Spleen (tissue), 11 donors: ENCODE results near the gene MIPEP. TPM values are rescaled to one million over a fixed set of nuclear protein-coding genes. Genes with fewer than 3 reads are reported as not detected.

Source experiments
- DNase-seq: peaks from one replicate; pipeline ENCODE4 v3.0.0-alpha.2; 2020
- H3K27ac ChIP-seq, 8 donors: fragments of 200-600 bp; sonication (generic) in 7 of 8; 1 replicate in 4 of 8; 2 replicates in 4 of 8; pipeline versions ENCODE4 v1.5.0 to v1.8.0; 2016 to 2021; ENCODE audit warnings: inconsistent platforms in 4 of 8, mild to moderate bottlenecking in 4 of 8, moderate library complexity in 1 of 8
- H3K27me3 ChIP-seq, 7 donors: fragments of 200-600 bp; sonication (generic) in 6 of 7; replicated peaks in 1 of 7; 1 replicate in 4 of 7; 2 replicates in 3 of 7; pipeline versions ENCODE4 v1.5.0 to v1.8.0; 2016 to 2021; ENCODE audit warnings: inconsistent platforms in 3 of 7, mild to moderate bottlenecking in 1 of 7
- H3K36me3 ChIP-seq, 6 donors: fragments of 200-600 bp; sonication (generic) in 5 of 6; 1 replicate in 4 of 6; 2 replicates in 2 of 6; pipeline versions ENCODE4 v1.5.0 to v1.8.0; 2016 to 2021; ENCODE audit warnings: inconsistent platforms in 2 of 6
- H3K4me1 ChIP-seq, 6 donors: fragments of 200-600 bp; sonication (generic) in 5 of 6; 1 replicate in 3 of 6; 2 replicates in 3 of 6; pipeline versions ENCODE4 v1.5.0 to v1.8.0; 2016 to 2021; ENCODE audit warnings: inconsistent platforms in 3 of 6
- H3K4me3 ChIP-seq, 8 donors: fragments of 200-600 bp; sonication (generic) in 7 of 8; 1 replicate in 4 of 8; 2 replicates in 4 of 8; pipeline versions ENCODE4 v1.5.0 to v1.8.0; 2016 to 2021; ENCODE audit warnings: inconsistent platforms in 4 of 8, mild to moderate bottlenecking in 4 of 8, moderate library complexity in 2 of 8
- H3K9me3 ChIP-seq, 8 donors: fragments of 200-600 bp; sonication (generic) in 7 of 8; 1 replicate in 4 of 8; 2 replicates in 4 of 8; pipeline versions ENCODE4 v1.5.0 to v1.8.0; 2016 to 2021; ENCODE audit warnings: inconsistent platforms in 4 of 8
- CTCF ChIP-seq, 11 experiments: fragments of 200-600 bp in 7 of 11; fragments of 450-650 bp in 4 of 11; sonication (generic) in 4 of 11; IDR thresholded peaks in 8 of 11; conservative IDR thresholded peaks in 3 of 11; 1 replicate in 7 of 11; 2 replicates in 4 of 11; pipeline versions ENCODE4 v1.4.0 to v1.8.0; 2016 to 2021; ENCODE audit warnings: antibody characterized with exemption in 11 of 11, inconsistent platforms in 4 of 11, mild to moderate bottlenecking in 1 of 11
- POLR2A ChIP-seq, 3 donors: fragments of 450-650 bp; IDR thresholded peaks; one replicate each; pipeline ENCODE4 v1.5.1; 2017; ENCODE audit warnings: antibody characterized with exemption in 3 of 3, mild to moderate bottlenecking in 1 of 3
- POLR2AphosphoS5 ChIP-seq, 3 donors: sonication (generic); formaldehyde crosslinking; IDR thresholded peaks; one replicate each; pipeline ENCODE4 v1.5.1; 2017; ENCODE audit warnings: antibody characterized with exemption in 3 of 3
- WGBS, 5 donors: extraction: QIAGEN DNeasy Blood & Tissue Kit in 3 of 5; methylation state at CpG; one replicate each; pipeline versions ENCODE4 v1.1.5 to v1.1.7; 2013 to 2018; 5-methylcytosine and 5-hydroxymethylcytosine counted together
- intact Hi-C: fragments of 100-400 bp; cut with DNase I; formaldehyde crosslinking; loops from one replicate; pipeline ENCODE4 v1.15.0; 2023; ENCODE audit warnings: low total_unique reads
- polyA plus RNA-seq, 3 donors: library from polyadenylated mRNA; stranded (reverse); fragments of 200-250 nt; gene quantifications; one replicate each; pipeline ENCODE4 v1.2.1, GENCODE V29; 2013
- total RNA-seq, 7 donors: library from RNA; depleted of rRNA in 3 of 7; stranded (reverse); fragments of >200 nt in 3 of 7; fragmentation: NEBNext Ultra II Directional in 4 of 7; extraction: Animal tissue kit (Norgen Biotek cat#: 25700) in 4 of 7; gene quantifications; one replicate each; pipeline versions ENCODE4 v1.1.0 to v1.2.1, GENCODE V29; 2016 to 2021
- donor health status: healthy with polysubstance abuse.
- donor health status: DM: no; HTN: no; CAD: no; lungs with moderate emphysema.
- donor health status: DM: no; HTN: no; CAD: no.
- donor health status: Bipolar disorder and iron deficiency.
- donor health status: healthy.
- donor health status: DM: no; HTN: no; CAD: no.
- donor health status: DM: yes; HTN: yes; CAD: no.

Gene MIPEP
- total and polyA plus RNA-seq, 10 donors = 7.2 to 16.3 (median 10.8) TPM

- H3K36me3 ChIP-seq = peaks cover 0 to 23% (median 0%) of the 10 kb centered on the region in 6 donors
- H3K27ac ChIP-seq = no peak overlapping the region
- WGBS, 5 donors = 88 to 95% (median 92%) methylated on average over 4 of the region's 4 CpGs
- H3K4me1 ChIP-seq = no peaks in the 10 kb centered on the region
- intact Hi-C loops = no loop called here
- peaks cover 0 to 16% (median 3%) of the 10 kb centered on the region in 8 donors for H3K9me3 ChIP-seq
- no peak for DNase-seq
- H3K4me3 ChIP-seq = no peak overlapping the region
- TF ChIP-seq POLR2A (IDR thresholded peaks at IDR 0.05) (no peak), POLR2AphosphoS5 (IDR thresholded peaks at IDR 0.05) (no peak), CTCF (IDR thresholded peaks at IDR 0.05 in 8 of 11, conservative IDR thresholded peaks at IDR 0.05 in 3 of 11) (no peak)
- H3K27me3 ChIP-seq = no peaks in the 10 kb centered on the region
Observed at GRCh38 chr13:23828086-23828485, 61.1 kb downstream of the MIPEP start.

- DNase-seq = no peak
- Histone ChIP-seq H3K27me3 (no peaks in the 10 kb centered on the region), H3K4me1 (no peaks in the 10 kb centered on the region), H3K27ac (no peak overlapping the region), H3K9me3 (peaks cover 0 to 16% (median 3%) of the 10 kb centered on the region in 8 donors), H3K36me3 (peaks cover 0 to 43% (median 0%) of the 10 kb centered on the region in 6 donors), H3K4me3 (no peak overlapping the region)
- intact Hi-C loops = no loop called here
- 87 to 96% (median 90%) methylated on average over 2 of the region's 2 CpGs for WGBS, 5 donors
- TF ChIP-seq POLR2AphosphoS5 (IDR thresholded peaks at IDR 0.05) (no peak), POLR2A (IDR thresholded peaks at IDR 0.05) (no peak), CTCF (IDR thresholded peaks at IDR 0.05 in 8 of 11, conservative IDR thresholded peaks at IDR 0.05 in 3 of 11) (no peak)
Observed at GRCh38 chr13:23825179-23825578, 64.0 kb downstream of the MIPEP start.

GRCh38 chr13:23824371-23824770, 64.8 kb downstream of the MIPEP start:
- intact Hi-C loops = no loop called here
- H3K4me3 ChIP-seq = no peak overlapping the region
- H3K36me3 ChIP-seq = peaks cover 0 to 50% (median 0%) of the 10 kb centered on the region in 6 donors
- no peak overlapping the region for H3K27ac ChIP-seq
- H3K4me1 ChIP-seq = no peaks in the 10 kb centered on the region
- H3K27me3 ChIP-seq = no peaks in the 10 kb centered on the region
- TF ChIP-seq POLR2AphosphoS5 (IDR thresholded peaks at IDR 0.05) = no peak
- TF ChIP-seq POLR2A (IDR thresholded peaks at IDR 0.05) = no peak
- TF ChIP-seq CTCF (IDR thresholded peaks at IDR 0.05 in 8 of 11, conservative IDR thresholded peaks at IDR 0.05 in 3 of 11) = no peak
- DNase-seq = no peak
- peaks cover 0 to 16% (median 3%) of the 10 kb centered on the region in 8 donors for H3K9me3 ChIP-seq
- WGBS, 5 donors = 76 to 96% (median 80%) methylated on average over 3 of the region's 3 CpGs

- intact Hi-C loops = no loop called here
- Histone ChIP-seq H3K27me3 (no peaks in the 10 kb centered on the region), H3K4me3 (no peak overlapping the region), H3K4me1 (peaks cover 0 to 12% (median 6%) of the 10 kb centered on the region in 6 donors), H3K27ac (no peak overlapping the region), H3K9me3 (peaks cover 0 to 16% (median 3%) of the 10 kb centered on the region in 8 donors), H3K36me3 (peaks cover 0 to 50% (median 0%) of the 10 kb centered on the region in 6 donors)
- TF ChIP-seq CTCF (IDR thresholded peaks at IDR 0.05 in 8 of 11, conservative IDR thresholded peaks at IDR 0.05 in 3 of 11) (no peak), POLR2AphosphoS5 (IDR thresholded peaks at IDR 0.05) (no peak), POLR2A (IDR thresholded peaks at IDR 0.05) (no peak)
- no peak for DNase-seq
- WGBS, 5 donors = 86 to 100% (median 97%) methylated on average over 3 of the region's 3 CpGs
Observed at GRCh38 chr13:23822252-23822824, 66.9 kb downstream of the MIPEP start.
